GM23248 (cell line): ENCODE measurements around the gene DENND10. TPM values are rescaled to one million over a fixed set of nuclear protein-coding genes. Genes with fewer than 3 reads are reported as not detected.

Source experiments
- DNase-seq: peaks from one replicate; pipeline ENCODE4 v3.0.0-alpha.2; 2015
- H2AFZ ChIP-seq: fragments of 200-600 bp; sonication (generic); 2 replicates; pipeline ENCODE4 v1.6.1; 2016; ENCODE audit warnings: antibody characterized with exemption
- H3F3A ChIP-seq: fragments of 200-600 bp; sonication (generic); 2 replicates; pipeline ENCODE4 v1.6.1; 2016; ENCODE audit warnings: mild to moderate bottlenecking, antibody characterized with exemption, mixed run types; ENCODE audit not compliant: insufficient read depth
- H3K27ac ChIP-seq: fragments of 200-600 bp; sonication (generic); 2 replicates; pipeline ENCODE4 v1.5.1; 2016; ENCODE audit warnings: mild to moderate bottlenecking
- H3K27me3 ChIP-seq: fragments of 200-600 bp; sonication (generic); replicated peaks from 2 replicates; pipeline ENCODE4 v1.6.1; 2016; ENCODE audit warnings: mild to moderate bottlenecking; ENCODE audit not compliant: insufficient read depth
- H3K36me3 ChIP-seq: fragments of 200-600 bp; sonication (generic); 2 replicates; pipeline ENCODE4 v1.6.1; 2016; ENCODE audit warnings: low read depth, mild to moderate bottlenecking
- H3K4me1 ChIP-seq: fragments of 200-600 bp; sonication (generic); 2 replicates; pipeline ENCODE4 v1.6.1; 2016; ENCODE audit warnings: mild to moderate bottlenecking; ENCODE audit not compliant: insufficient read depth
- H3K4me2 ChIP-seq: fragments of 200-600 bp; sonication (generic); one replicate; pipeline ENCODE4 v1.6.1; 2016; ENCODE audit warnings: mild to moderate bottlenecking; ENCODE audit not compliant: unreplicated experiment
- H3K4me3 ChIP-seq: fragments of 200-600 bp; sonication (generic); 2 replicates; pipeline ENCODE4 v1.5.1; 2016; ENCODE audit warnings: mild to moderate bottlenecking
- H3K79me2 ChIP-seq: fragments of 200-600 bp; sonication (generic); 2 replicates; pipeline ENCODE4 v1.6.1; 2016; ENCODE audit warnings: mild to moderate bottlenecking; ENCODE audit not compliant: insufficient read depth
- H3K9ac ChIP-seq: fragments of 200-600 bp; sonication (generic); 2 replicates; pipeline ENCODE4 v1.6.1; 2016; ENCODE audit warnings: mild to moderate bottlenecking
- H3K9me2 ChIP-seq: fragments of 200-600 bp; sonication (generic); 2 replicates; pipeline ENCODE4 v1.6.1; 2016; ENCODE audit warnings: mixed run types, mild to moderate bottlenecking, moderate library complexity; ENCODE audit not compliant: insufficient read depth
- H3K9me3 ChIP-seq: fragments of 200-600 bp; sonication (generic); one replicate; pipeline ENCODE4 v1.6.1; 2017; ENCODE audit warnings: low read depth
- H4K20me1 ChIP-seq: fragments of 200-600 bp; sonication (generic); 2 replicates; pipeline ENCODE4 v1.6.0; 2016; ENCODE audit not compliant: insufficient read depth
- EZH2 ChIP-seq: fragments of 200-600 bp; sonication (generic); IDR thresholded peaks from 2 replicates; pipeline ENCODE4 v1.6.1; 2018; ENCODE audit warnings: antibody characterized with exemption, mild to moderate bottlenecking; ENCODE audit not compliant: insufficient read depth, poor library complexity, severe bottlenecking
- EZH2phosphoT487 ChIP-seq: fragments of 200-600 bp; sonication (generic); IDR thresholded peaks from 2 replicates; pipeline ENCODE4 v1.6.1; 2018; ENCODE audit warnings: antibody characterized with exemption, moderate library complexity, mild to moderate bottlenecking, low read depth; ENCODE audit not compliant: insufficient read depth
- whole genome bisulfite sequencing, 2 experiments: methylation state at CpG; one replicate each; pipeline ENCODE4 v1.1.6; 2015 to 2017; ENCODE audit warnings: low lambda C conversion rate in 2 of 2, low coverage in 1 of 2; ENCODE audit errors: missing lambda C conversion rate in 2 of 2; 5-methylcytosine and 5-hydroxymethylcytosine counted together
- in situ Hi-C: fragments of 300-500 bp; cut with MboI; formaldehyde crosslinking; loops from 2 replicates; pipeline ENCODE4 v1.15.0; 2020
- polyA plus RNA-seq: library from polyadenylated mRNA; unstranded; fragments of >200 nt; fragmentation: Nextera tagmentation; extraction: Ambion mirVana; gene quantifications from 2 replicates; pipeline ENCODE4 v1.2.1, GENCODE V29; 2016
- total RNA-seq: library from RNA; depleted of rRNA; stranded (reverse); fragments of >200 nt; shearing (Covaris generic); gene quantifications from 2 replicates; pipeline ENCODE4 v1.2.3, GENCODE V29; 2014

DENND10 gene
- total and polyA plus RNA-seq, 2 experiments from 2014 or later = 76.1 to 82.9 TPM

DNA sequence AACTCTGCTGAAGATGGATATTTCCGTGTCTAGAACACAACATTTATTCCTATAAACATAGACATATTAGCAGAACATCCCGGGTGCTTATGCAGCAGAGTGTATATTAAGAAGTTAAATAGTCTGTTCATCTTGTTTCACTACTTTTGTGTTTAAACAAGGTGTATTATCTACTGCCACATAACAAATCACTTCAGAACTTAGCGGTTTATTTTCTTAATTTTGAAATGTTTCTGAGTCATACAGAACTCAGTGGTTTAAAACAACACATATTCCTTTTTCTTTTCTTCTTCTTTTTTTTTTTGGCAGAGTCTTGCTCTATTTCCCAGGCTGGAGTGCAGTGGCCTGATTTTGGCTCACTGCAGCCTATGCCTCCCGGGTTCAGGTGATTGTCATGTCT is 25.8 kb downstream of the DENND10 start:
- 94 to 97% methylated on average over 4 of the region's 4 CpGs for WGBS, 2 experiments
- TF ChIP-seq EZH2phosphoT487 (no peak), EZH2 (no peak)
- no peak overlapping the region for H3K9ac ChIP-seq
- no peak overlapping the region for H3K4me3 ChIP-seq
- no peak for DNase-seq
- H3K27ac ChIP-seq = no peak overlapping the region
- H4K20me1 ChIP-seq = no peaks in the 10 kb centered on the region
- H3K79me2 ChIP-seq = no peaks in the 10 kb centered on the region
- H3K9me2 ChIP-seq = no peaks in the 10 kb centered on the region
- in situ Hi-C loops = no loop called here
- H3K4me1 ChIP-seq = peaks cover 10% of the 10 kb centered on the region; the same call in 1 of the 2 replicates
- peaks cover 3% of the 10 kb centered on the region for H3F3A ChIP-seq
- no peak overlapping the region for H3K4me2 ChIP-seq
- no peaks in the 10 kb centered on the region for H3K27me3 ChIP-seq
- peaks cover 42% of the 10 kb centered on the region for H3K36me3 ChIP-seq
- H2AFZ ChIP-seq = no peak overlapping the region
- no peaks in the 10 kb centered on the region for H3K9me3 ChIP-seq

DNA sequence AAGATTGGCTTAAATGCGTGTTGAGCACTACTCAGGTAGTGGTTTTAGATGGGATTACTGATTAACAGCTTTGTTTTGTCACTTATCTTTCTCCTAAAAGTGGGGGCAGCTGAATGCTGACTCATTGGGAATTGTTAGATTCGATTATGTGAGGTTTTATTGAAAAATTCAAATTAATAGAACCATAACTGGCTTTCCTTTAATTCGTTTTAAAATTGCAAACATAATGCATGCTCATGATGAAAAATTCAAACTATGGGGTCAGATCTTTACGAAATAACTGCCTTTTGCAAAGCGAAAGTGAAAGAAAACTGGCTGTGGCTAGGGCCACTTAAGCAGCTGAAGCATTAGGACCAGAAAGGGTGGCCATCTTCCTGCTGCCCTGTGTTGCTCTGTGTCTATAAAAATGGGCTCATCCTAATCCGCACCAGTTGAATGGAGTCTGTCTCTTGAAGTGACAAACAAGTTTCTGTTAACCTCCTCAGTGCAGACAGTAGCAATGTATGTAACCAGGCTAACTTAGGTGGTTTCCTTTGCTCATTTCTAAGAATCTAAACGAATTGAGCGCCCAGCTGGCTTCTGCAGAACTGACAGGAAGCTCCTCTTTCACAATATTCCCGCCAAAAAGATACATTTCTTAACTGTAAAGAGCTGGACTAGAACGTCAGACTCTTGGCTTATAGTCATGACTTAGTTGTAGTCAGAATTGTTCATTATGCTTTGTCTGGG is 27.8 kb downstream of the DENND10 start:
- Histone ChIP-seq H3K27me3 (no peaks in the 10 kb centered on the region), H3K9me3 (no peaks in the 10 kb centered on the region), H2AFZ (peak overlapping the region; percentile 25), H3K79me2 (no peaks in the 10 kb centered on the region), H3K9me2 (no peaks in the 10 kb centered on the region), H3F3A (peaks cover 11% of the 10 kb centered on the region), H3K9ac (peak overlapping the region; percentile 53), H3K4me3 (peak overlapping the region; percentile 48), H3K36me3 (peaks cover 32% of the 10 kb centered on the region), H3K4me1 (peaks cover 17% of the 10 kb centered on the region), H4K20me1 (no peaks in the 10 kb centered on the region), H3K4me2 (peak overlapping the region; percentile 60), H3K27ac (peak overlapping the region; percentile 18)
- WGBS, 2 experiments = 67 to 70% methylated on average over 10 of the region's 10 CpGs
- peak; percentile 48 for DNase-seq
- in situ Hi-C loops = no loop called here
- TF ChIP-seq EZH2phosphoT487 (no peak), EZH2 (no peak)

DNA sequence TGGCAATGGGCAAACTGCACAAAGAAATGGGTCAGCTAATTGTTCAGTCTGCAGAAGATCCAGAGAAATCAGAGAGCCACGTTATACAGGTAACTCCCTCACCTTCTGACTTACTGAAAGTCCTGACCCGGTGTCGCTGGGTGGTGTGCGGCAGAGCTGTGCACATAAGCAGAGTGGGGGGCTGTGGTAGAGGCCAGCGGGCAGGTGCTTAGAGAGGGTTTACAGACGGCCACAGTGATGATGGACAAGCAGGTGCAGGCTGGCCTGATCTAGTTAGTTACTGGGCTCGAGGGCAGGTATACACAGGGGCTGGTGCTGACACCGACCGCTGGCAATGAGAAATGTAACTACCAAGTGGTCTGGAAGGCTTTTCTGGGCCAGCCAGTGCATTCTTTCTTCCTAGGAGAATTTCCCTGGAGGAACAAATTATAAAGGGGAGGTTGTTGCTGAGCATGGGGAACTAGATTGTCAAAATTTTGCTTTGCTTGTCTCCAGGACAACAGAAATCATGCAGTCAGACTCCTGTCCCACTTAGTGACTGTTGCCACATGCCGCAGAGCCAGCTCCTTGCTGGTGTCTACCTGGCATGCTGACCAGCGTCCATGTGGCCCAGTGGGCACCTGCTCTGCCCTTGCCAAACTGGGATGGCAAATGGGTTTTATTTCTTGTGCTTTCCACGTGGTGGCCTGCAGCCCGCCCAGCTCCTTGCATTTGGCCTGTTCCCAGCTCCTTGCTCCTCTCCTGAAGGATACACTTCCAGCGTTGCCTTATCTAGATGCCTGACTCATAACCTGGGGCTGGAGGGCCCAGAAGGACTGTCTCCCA is 28.8 kb downstream of the DENND10 start:
- Histone ChIP-seq H3K4me1 (peaks cover 17% of the 10 kb centered on the region), H3K79me2 (no peaks in the 10 kb centered on the region), H3F3A (peaks cover 11% of the 10 kb centered on the region), H4K20me1 (no peaks in the 10 kb centered on the region), H3K36me3 (peaks cover 32% of the 10 kb centered on the region), H3K9me3 (no peaks in the 10 kb centered on the region), H3K9ac (no peak overlapping the region), H3K27ac (no peak overlapping the region), H3K27me3 (no peaks in the 10 kb centered on the region), H3K4me2 (no peak overlapping the region), H3K9me2 (no peaks in the 10 kb centered on the region), H2AFZ (no peak overlapping the region), H3K4me3 (no peak overlapping the region)
- 90 to 95% methylated on average over 14 of the region's 14 CpGs for WGBS, 2 experiments
- in situ Hi-C loops = no loop called here
- DNase-seq = no peak
- TF ChIP-seq EZH2phosphoT487 (no peak), EZH2 (no peak)

DNA sequence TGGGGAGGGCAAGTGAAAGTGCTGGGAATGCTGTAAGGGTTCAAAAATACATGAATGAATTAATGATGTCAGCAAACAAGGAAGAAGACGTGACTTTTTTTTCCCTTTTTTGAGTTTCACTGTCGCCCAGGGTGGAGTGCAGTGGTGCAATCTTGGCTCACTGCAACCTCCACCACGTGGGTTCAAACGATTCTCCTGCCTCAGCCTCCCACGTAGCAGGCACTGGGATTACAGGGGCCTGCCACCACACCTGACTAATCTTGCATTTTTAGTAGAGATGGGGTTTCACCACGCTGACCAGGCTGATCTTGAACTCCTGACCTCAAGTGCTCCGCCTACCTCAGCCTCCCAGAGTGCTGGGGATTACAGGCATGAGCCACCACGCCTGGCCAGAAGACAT is 30.0 kb downstream of the DENND10 start:
- no peak overlapping the region for H3K27ac ChIP-seq
- no peak for TF ChIP-seq EZH2phosphoT487
- TF ChIP-seq EZH2 = no peak
- DNase-seq = no peak
- no peaks in the 10 kb centered on the region for H3K9me3 ChIP-seq
- H2AFZ ChIP-seq = no peak overlapping the region
- no peaks in the 10 kb centered on the region for H3K27me3 ChIP-seq
- no peaks in the 10 kb centered on the region for H4K20me1 ChIP-seq
- H3K4me2 ChIP-seq = no peak overlapping the region
- peaks cover 11% of the 10 kb centered on the region for H3F3A ChIP-seq
- no peaks in the 10 kb centered on the region for H3K79me2 ChIP-seq
- WGBS, 2 experiments = 89% methylated on average over 8 of the region's 8 CpGs
- no peak overlapping the region for H3K4me3 ChIP-seq
- in situ Hi-C loops = no loop called here
- no peak overlapping the region for H3K9ac ChIP-seq
- H3K36me3 ChIP-seq = peaks cover 32% of the 10 kb centered on the region
- no peaks in the 10 kb centered on the region for H3K9me2 ChIP-seq
- H3K4me1 ChIP-seq = peaks cover 17% of the 10 kb centered on the region
